Measurements from ENCODE around the gene BSN.

DNA sequence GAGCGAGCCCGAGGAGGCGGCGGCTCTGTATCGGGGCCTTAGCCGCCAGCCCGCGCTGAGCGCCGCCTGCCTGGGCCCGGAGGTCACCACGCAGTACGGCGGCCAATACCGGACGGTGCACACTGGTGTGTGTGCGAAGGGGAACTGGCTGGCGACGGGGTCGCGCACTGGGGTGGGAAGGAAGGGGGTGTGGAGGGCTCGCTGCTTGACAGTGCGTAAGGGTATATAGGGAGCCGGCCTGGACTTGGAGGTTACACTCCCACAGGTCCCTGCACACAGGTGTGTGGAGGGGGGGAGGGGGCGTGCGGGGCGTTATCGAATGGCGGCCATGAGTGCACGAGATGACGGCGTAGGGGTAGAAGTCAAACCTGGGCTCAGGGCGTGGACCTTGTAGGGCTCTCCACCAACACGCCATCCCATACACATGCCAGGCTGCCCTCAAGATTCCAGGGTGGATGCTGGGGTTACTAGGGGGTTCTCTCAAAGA lies 120.3 kb downstream of the BSN start:
- TF ChIP-seq, protein P1, sequence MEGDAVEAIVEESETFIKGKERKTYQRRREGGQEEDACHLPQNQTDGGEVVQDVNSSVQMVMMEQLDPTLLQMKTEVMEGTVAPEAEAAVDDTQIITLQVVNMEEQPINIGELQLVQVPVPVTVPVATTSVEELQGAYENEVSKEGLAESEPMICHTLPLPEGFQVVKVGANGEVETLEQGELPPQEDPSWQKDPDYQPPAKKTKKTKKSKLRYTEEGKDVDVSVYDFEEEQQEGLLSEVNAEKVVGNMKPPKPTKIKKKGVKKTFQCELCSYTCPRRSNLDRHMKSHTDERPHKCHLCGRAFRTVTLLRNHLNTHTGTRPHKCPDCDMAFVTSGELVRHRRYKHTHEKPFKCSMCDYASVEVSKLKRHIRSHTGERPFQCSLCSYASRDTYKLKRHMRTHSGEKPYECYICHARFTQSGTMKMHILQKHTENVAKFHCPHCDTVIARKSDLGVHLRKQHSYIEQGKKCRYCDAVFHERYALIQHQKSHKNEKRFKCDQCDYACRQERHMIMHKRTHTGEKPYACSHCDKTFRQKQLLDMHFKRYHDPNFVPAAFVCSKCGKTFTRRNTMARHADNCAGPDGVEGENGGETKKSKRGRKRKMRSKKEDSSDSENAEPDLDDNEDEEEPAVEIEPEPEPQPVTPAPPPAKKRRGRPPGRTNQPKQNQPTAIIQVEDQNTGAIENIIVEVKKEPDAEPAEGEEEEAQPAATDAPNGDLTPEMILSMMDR (conservative IDR thresholded peaks at IDR 0.05 in 1 of 2, IDR thresholded peaks at IDR 0.05 in 1 of 2; ENCODE audit: low read depth in 1 of 2, low read length in 2 of 2), result no peak
- TF ChIP-seq EZH2 (IDR thresholded peaks at IDR 0.05; ENCODE audit: low read length, missing control alignments), result no peak

Measured in fibroblast of lung (primary cell).